Natural killer cell (primary cell): ENCODE measurements around the gene EEF2. TPM values are rescaled to one million over a fixed set of nuclear protein-coding genes. Genes with fewer than 3 reads are reported as not detected.

Experiments used
- ATAC-seq, 3 donors: fragments of 150-1000 bp in 2 of 3; fragments of 200-7000 bp in 1 of 3; cut with Tn5 transposase; 1 replicate in 1 of 3; 2 replicates in 2 of 3; pipeline ENCODE4 v1.10.0; 2021; ENCODE audit warnings: mild to moderate bottlenecking in 2 of 3, moderate library complexity in 2 of 3
- DNase-seq, 2 donors: peaks; one replicate each; pipeline versions ENCODE4 v3.0.0 to v3.0.0-alpha.2; 2013 to 2021; ENCODE audit warnings: mixed read lengths in 1 of 2
- H3K27ac ChIP-seq: one replicate; pipeline ENCODE4 v1.5.1; 2013; ENCODE audit warnings: mild to moderate bottlenecking, low read length
- H3K27me3 ChIP-seq: one replicate; pipeline ENCODE4 v1.6.1; 2013; ENCODE audit warnings: low read length; ENCODE audit not compliant: control insufficient read depth, insufficient read depth
- H3K36me3 ChIP-seq: one replicate; pipeline ENCODE4 v1.6.1; 2013; ENCODE audit warnings: low read length; ENCODE audit not compliant: control insufficient read depth, insufficient read depth
- H3K4me1 ChIP-seq: one replicate; pipeline ENCODE4 v1.6.1; 2013; ENCODE audit warnings: low read length; ENCODE audit not compliant: control insufficient read depth, insufficient read depth
- H3K4me3 ChIP-seq: one replicate; pipeline ENCODE4 v1.5.1; 2013; ENCODE audit warnings: low read length
- H3K9me3 ChIP-seq: one replicate; pipeline ENCODE4 v1.6.1; 2013; ENCODE audit warnings: low read length; ENCODE audit not compliant: control insufficient read depth, insufficient read depth
- H3K27ac Mint-ChIP-seq, 2 donors: one replicate each; pipeline ENCODE4 v1.8.0; 2022; ENCODE audit warnings: mild to moderate bottlenecking in 2 of 2, mixed read lengths in 2 of 2, moderate library complexity in 1 of 2
- H3K27me3 Mint-ChIP-seq, 2 donors: one replicate each; pipeline ENCODE4 v1.8.0; 2022; ENCODE audit warnings: low read depth in 2 of 2, mixed read lengths in 2 of 2
- H3K36me3 Mint-ChIP-seq: one replicate; pipeline ENCODE4 v1.8.0; 2022; ENCODE audit warnings: mixed read lengths
- H3K4me1 Mint-ChIP-seq, 2 donors: one replicate each; pipeline ENCODE4 v1.8.0; 2022; ENCODE audit warnings: mixed read lengths in 2 of 2
- H3K4me3 Mint-ChIP-seq: one replicate; pipeline ENCODE4 v1.8.0; 2022; ENCODE audit warnings: mild to moderate bottlenecking, moderate library complexity, mixed read lengths
- H3K9me3 Mint-ChIP-seq, 2 donors: one replicate each; pipeline ENCODE4 v1.8.0; 2022; ENCODE audit warnings: mixed read lengths in 2 of 2
- WGBS: methylation state at CpG from one replicate; pipeline ENCODE4 v1.1.7; 2013; ENCODE audit warnings: missing lambda C conversion rate; ENCODE audit not compliant: insufficient coverage; 5-methylcytosine and 5-hydroxymethylcytosine counted together
- intact Hi-C: fragments of 100-400 bp; cut with micrococcal nuclease; formaldehyde crosslinking; loops from one replicate; pipeline ENCODE4 v1.14.2; 2022
- total RNA-seq, 4 donors: library from RNA; stranded (reverse); fragments of 120-200 nt in 1 of 4; gene quantifications; one replicate each; pipeline versions ENCODE4 v1.2.3 to v1.2.4, GENCODE V29; 2013 to 2022
- TF ChIP-seq, protein P1 (sequence below): fragments of 200-600 bp; IDR thresholded peaks from one replicate; pipeline ENCODE4 v1.8.0; 2022; ENCODE audit warnings: antibody characterized with exemption

EEF2 gene
- total RNA-seq, 3 donors from 2014 or later (not counting 1 experiment from before 2014, with no cell fraction given) = 1,302 to 1,442 (median 1,437) TPM

DNA sequence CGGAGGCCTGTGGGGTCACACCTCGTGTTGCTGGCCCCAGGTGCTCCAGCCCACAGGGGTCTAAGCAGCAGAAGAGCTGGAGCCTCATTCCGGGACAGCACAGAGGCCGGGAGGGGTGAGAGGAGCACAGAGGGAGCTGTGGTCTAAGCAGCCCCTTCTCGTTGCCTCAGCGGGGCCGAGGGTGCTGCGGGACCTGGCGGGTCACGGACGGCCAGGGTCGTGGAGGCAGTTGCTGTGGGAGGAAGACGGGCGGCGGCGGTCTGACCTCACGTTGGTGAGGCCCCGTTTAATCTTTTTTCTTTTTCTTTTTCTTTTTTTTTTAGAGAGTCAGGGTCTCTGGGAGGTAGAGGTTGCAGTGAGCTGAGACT lies 44.0 kb upstream of the EEF2 start:
- peaks cover 38% of the 10 kb centered on the region for H3K36me3 ChIP-seq
- intact Hi-C loops = no loop called here
- ATAC-seq = no peak

DNA sequence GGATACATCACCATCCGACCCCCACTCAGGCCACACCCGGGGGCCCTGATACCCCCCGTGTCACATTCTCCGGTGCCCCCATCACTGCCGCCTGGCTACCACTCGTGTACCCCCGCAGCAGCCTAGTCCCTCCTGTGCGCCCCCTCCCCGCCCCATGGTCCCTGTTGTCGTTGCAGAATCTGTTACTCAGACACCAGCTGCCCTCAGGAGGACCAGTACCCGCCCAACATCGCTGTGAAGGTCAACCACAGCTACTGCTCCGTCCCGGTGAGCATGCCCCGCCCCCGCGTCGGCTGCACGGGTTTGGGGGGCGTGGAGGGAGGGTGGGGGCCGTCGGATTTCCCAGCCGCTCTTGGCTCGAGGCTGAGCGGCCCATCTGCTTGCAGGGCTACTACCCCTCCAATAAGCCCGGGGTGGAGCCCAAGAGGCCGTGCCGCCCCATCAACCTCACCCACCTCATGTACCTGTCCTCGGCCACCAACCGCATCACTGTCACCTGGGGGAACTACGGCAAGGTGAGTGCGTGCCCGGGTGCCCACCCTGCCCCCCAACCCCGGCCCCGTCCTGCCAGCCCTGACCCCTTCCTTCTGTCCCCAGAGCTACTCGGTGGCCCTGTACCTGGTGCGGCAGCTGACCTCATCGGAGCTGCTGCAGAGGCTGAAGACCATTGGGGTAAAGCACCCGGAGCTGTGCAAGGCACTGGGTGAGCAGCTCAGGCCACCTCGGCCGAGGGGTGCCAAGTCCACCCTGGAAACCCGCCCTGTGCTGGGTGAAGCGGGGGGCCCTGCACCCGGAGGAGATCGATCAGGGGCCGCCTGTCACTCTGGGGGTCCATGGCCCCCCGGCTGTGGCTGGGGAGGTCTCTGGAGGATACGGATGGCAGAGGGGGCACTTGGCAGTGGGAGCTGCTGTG lies 43.3 kb upstream of the EEF2 start:
- no peaks in the 10 kb centered on the region for H3K4me1 ChIP-seq
- H3K4me3 Mint-ChIP-seq = no peak overlapping the region
- H3K27ac Mint-ChIP-seq = no peak overlapping the region
- H3K4me1 Mint-ChIP-seq = peaks cover 0 to 6% of the 10 kb centered on the region in 2 donors
- H3K27ac ChIP-seq = no peak overlapping the region
- TF ChIP-seq, protein P1, sequence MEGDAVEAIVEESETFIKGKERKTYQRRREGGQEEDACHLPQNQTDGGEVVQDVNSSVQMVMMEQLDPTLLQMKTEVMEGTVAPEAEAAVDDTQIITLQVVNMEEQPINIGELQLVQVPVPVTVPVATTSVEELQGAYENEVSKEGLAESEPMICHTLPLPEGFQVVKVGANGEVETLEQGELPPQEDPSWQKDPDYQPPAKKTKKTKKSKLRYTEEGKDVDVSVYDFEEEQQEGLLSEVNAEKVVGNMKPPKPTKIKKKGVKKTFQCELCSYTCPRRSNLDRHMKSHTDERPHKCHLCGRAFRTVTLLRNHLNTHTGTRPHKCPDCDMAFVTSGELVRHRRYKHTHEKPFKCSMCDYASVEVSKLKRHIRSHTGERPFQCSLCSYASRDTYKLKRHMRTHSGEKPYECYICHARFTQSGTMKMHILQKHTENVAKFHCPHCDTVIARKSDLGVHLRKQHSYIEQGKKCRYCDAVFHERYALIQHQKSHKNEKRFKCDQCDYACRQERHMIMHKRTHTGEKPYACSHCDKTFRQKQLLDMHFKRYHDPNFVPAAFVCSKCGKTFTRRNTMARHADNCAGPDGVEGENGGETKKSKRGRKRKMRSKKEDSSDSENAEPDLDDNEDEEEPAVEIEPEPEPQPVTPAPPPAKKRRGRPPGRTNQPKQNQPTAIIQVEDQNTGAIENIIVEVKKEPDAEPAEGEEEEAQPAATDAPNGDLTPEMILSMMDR = no peak
- no peaks in the 10 kb centered on the region for H3K27me3 ChIP-seq
- H3K27me3 Mint-ChIP-seq = no peaks in the 10 kb centered on the region
- H3K9me3 Mint-ChIP-seq = no peaks in the 10 kb centered on the region
- peaks cover 36% of the 10 kb centered on the region for H3K36me3 ChIP-seq
- whole genome bisulfite sequencing = 96% methylated on average over 48 of the region's 48 CpGs
- no peak overlapping the region for H3K4me3 ChIP-seq
- intact Hi-C loops = no loop called here
- H3K9me3 ChIP-seq = no peaks in the 10 kb centered on the region
- no peak for ATAC-seq
- no peaks in the 10 kb centered on the region for H3K36me3 Mint-ChIP-seq
- DNase-seq = no peak

More for the DNA sequence above, 44.0 kb upstream of the EEF2 start:
- no peaks in the 10 kb centered on the region for H3K4me1 ChIP-seq
- WGBS = 96% methylated on average over 18 of the region's 18 CpGs
- H3K4me3 ChIP-seq = no peak overlapping the region
- no peaks in the 10 kb centered on the region for H3K36me3 Mint-ChIP-seq
- H3K27me3 Mint-ChIP-seq = no peaks in the 10 kb centered on the region
- no peaks in the 10 kb centered on the region for H3K9me3 Mint-ChIP-seq
- TF ChIP-seq, protein P1 = no peak
- no peak overlapping the region for H3K27ac ChIP-seq
- peaks cover 0 to 6% of the 10 kb centered on the region in 2 donors for H3K4me1 Mint-ChIP-seq
- no peak overlapping the region for H3K27ac Mint-ChIP-seq
- no peak for DNase-seq
- no peak overlapping the region for H3K4me3 Mint-ChIP-seq
- H3K27me3 ChIP-seq = no peaks in the 10 kb centered on the region
- no peaks in the 10 kb centered on the region for H3K9me3 ChIP-seq

DNA sequence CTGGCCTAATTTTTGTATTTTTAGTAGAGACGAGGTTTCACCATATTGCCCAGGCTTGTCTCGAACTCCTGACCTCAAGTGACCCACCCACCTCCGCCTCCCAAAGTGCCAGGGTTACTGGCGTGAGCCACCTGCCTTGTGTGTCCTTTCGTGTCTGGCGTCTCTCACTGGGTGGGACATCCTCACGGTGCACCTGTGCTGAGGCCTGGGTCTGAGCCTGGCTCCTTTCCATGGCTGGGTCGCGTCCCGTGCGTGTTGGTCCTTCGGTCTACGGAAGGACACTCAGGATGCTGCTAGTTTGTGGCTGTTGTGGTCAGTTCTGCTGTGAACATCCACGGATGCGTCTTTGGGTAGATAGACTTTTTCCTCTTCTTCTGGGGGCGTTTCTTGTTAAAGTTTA lies 41.9 kb upstream of the EEF2 start:
- H3K9me3 Mint-ChIP-seq = no peaks in the 10 kb centered on the region
- Histone ChIP-seq H3K4me3 (no peak overlapping the region), H3K9me3 (no peaks in the 10 kb centered on the region), H3K27me3 (no peaks in the 10 kb centered on the region), H3K4me1 (no peaks in the 10 kb centered on the region), H3K36me3 (peaks cover 27% of the 10 kb centered on the region), H3K27ac (no peak overlapping the region)
- TF ChIP-seq, protein P1 = no peak
- DNase-seq (no peak), ATAC-seq (no peak)
- WGBS = 95% methylated on average over 15 of the region's 16 CpGs
- no peak overlapping the region for H3K4me3 Mint-ChIP-seq
- no peaks in the 10 kb centered on the region for H3K36me3 Mint-ChIP-seq
- intact Hi-C loops = no loop called here
- no peaks in the 10 kb centered on the region for H3K27me3 Mint-ChIP-seq
- H3K27ac Mint-ChIP-seq = no peak overlapping the region
- H3K4me1 Mint-ChIP-seq = peaks cover 0 to 6% of the 10 kb centered on the region in 2 donors
